ENCODE data around the gene PLEKHG4. TPM values are rescaled to one million over a fixed set of nuclear protein-coding genes. Genes with fewer than 3 reads are reported as not detected.

PLEKHG4 gene
- total RNA-seq, 4 donors from 2014 or later: 2.4 to 13.2 (median 10.2) TPM

GRCh38 chr16:67268136-67268579 lies 11.2 kb upstream of the PLEKHG4 start:
- no peak for TF ChIP-seq CTCF (IDR thresholded peaks at IDR 0.05; ENCODE audit: low read depth)

DNA sequence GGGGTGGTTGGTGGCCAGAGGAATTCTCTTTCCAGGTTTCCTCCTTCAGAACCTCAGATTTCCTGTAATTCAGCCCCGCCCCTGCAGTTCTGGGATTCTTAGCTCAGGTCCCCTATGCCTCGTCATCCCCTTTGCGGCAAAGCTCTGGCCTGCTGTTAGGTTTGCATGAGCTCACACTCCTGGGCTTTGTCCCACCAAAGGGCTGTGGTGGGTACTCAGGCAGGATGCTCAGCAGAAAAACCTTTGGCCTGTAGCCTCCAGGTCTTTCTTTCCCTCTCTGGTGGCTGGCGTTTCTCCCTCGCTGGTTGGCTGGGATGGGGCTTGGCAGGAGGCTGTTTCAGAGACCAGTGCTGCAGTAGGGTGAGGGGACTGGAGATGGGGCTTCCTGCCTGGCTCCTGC lies 9.6 kb upstream of the PLEKHG4 start:
- TF ChIP-seq CTCF (IDR thresholded peaks at IDR 0.05; ENCODE audit: low read depth): no peak

- TF ChIP-seq CTCF (IDR thresholded peaks at IDR 0.05; ENCODE audit: low read depth): no peak
These were observed 8.4 kb upstream of the PLEKHG4 start for GRCh38 chr16:67270931-67271338.

DNA sequence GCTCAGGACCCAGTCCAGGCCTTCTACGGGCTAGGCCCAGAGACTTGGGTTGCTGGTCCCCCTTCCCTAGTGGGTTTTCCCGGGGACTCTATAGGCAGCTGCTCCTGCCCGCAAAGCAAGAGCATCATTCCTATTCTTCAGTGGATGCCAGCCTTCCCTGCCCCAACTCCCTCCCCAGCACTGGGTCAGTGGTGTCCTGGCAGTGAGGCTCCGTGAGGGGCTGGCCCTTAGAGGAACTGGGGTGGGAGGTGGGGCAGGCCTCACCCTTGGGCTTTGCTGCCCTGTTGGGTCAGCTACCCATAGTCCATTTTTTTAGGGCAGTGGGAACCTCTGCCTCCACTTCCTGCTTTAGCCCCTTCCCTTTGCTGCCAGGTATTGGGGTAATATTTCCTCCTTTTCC lies 7.9 kb upstream of the PLEKHG4 start:
- no peak for TF ChIP-seq CTCF (IDR thresholded peaks at IDR 0.05; ENCODE audit: low read depth)

DNA sequence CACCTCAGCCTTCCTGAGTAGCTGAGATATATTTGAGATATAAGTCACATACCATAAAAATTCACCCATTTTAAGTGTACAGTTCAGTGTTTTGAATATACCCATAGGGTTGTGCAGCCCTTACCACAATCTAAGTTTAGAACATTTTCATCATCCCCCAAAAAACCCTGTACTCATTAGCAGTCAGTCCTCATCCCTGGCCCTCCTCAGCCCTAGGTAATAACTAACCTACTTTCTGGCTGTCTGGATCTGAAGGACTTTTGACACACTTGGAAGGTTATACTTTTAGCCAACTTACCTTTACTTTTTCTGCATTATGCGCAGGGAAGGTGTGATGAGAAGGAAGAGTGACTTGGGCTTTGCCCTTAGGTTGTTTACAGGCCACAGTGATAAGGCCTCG lies 4.0 kb upstream of the PLEKHG4 start:
- no peak for TF ChIP-seq CTCF (IDR thresholded peaks at IDR 0.05; ENCODE audit: low read depth)

DNA sequence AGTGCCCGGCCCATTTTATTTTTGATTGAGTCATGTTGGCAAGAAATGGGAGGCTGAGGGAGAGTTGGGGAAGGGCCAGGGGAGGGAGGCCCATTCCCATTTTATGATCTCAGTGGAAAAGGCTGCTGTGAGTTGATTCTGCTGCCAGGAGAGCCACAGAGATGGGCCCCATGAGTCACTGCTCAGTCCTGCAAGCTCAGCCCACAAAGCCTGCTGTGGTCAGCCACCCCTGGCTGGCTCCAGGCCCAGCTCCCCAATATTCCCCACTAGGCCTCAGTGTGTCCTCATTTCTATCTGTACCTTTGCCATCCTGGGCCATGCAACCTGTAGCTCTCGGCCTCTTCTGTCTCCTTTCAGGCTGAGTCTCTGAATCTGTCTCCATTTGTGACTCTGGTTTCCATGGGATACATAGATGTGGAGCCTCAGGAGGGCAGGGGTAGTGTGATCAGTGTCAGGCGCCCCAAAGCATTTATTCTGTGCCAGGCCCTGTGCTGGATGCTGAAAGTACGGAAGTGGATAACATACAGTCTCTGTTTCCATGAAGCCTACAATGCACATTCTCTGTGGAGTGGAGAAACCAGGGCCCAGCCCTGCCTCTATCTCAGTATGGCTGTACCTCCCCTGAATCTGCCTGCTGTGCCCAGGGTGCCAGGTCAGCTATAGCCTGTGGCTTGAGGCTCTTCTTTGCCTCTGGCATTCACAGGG lies 1.9 kb upstream of the PLEKHG4 start:
- no peak for TF ChIP-seq CTCF (IDR thresholded peaks at IDR 0.05; ENCODE audit: low read depth)

DNA sequence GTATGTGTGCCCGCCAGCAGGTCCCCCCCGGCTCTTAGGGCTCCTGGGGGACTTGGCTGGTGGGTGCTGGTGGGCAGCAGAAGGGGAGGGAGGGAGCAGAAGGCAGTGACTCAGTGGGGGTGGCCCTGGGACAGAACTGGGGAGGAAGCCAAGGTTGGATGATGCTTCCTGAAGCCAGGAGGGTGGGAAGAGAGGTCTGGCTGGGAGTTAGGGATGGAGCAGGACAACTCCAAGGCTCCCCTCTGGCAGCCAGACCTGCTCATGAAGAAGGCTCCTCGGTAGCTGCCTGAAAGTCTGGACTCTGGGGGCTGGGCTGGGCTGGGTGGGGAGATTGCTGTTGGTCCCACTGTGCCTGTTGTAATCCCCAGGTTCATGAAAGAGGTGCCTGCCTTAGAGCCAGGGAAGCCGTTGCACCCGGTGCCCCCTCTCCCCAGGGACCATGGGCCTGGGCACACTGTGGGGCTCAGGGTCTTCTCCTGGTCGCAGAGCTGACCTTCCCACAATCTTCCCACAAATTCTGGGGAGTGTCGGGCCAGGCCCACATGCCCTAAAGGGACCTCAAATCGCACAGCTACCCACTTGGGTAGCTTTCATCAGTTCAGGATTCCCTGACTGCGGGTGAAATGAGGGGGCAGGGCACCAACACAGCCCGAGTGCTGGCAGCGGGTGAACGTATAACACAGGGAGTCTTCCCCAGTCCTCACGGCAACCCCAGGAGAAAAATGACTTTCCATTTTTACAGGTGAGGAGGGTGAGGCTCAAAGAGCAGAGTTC lies 1.1 kb upstream of the PLEKHG4 start:
- no peak for TF ChIP-seq CTCF (IDR thresholded peaks at IDR 0.05; ENCODE audit: low read depth)

Measured in subcutaneous adipose tissue (tissue), 4 donors.